HCT116 (cell line): ENCODE results near the gene ALKBH4. TPM values are rescaled to one million over a fixed set of nuclear protein-coding genes. Genes with fewer than 3 reads are reported as not detected.

Experiments
- ATAC-seq: fragments of 200-7000 bp; cut with Tn5 transposase; 2 replicates; pipeline ENCODE4 v1.9.1; 2020; ENCODE audit warnings: mild to moderate bottlenecking, moderate library complexity
- BruUV-seq: library from RNA; stranded (reverse); fragments of 400-500 nt; replicated peaks from 2 replicates; lab custom pipeline; 2021; lab: Mats Ljungman, UMichigan
- CTCF ChIA-PET: fragments of 300-600 bp; sonication (Branson Sonifier 250); formaldehyde crosslinking; loops from one replicate; lab custom pipeline; 2021; ENCODE audit warnings: antibody characterized with exemption; lab: Charles Lee
- POLR2A ChIA-PET: fragments of 300-600, 350-600 bp; sonication (Branson Sonifier 250); formaldehyde crosslinking; loops from one replicate; lab custom pipeline; 2021; ENCODE audit warnings: antibody characterized with exemption; lab: Charles Lee
- RAD21 ChIA-PET, 2 experiments: fragments of 300-600 bp; sonication (Branson Sonifier 250); formaldehyde crosslinking; loops; one replicate each; lab custom pipeline; 2023; ENCODE audit warnings: low total read pairs in 2 of 2; ENCODE audit not compliant: uncharacterized antibody in 2 of 2, unreplicated experiment in 2 of 2, low non-redundant PET in 1 of 2; lab: Charles Lee
- DNase-seq: peaks from one replicate; pipeline ENCODE4 v3.0.0-alpha.2; 2010; ENCODE audit warnings: low read depth, low spot score
- H2AFZ ChIP-seq: fragments of 200-600 bp; shearing (Covaris generic), sonication (generic); 2 replicates; pipeline ENCODE4 v1.6.1; 2017; ENCODE audit warnings: low read depth, mixed run types, mixed read lengths, antibody characterized with exemption, low read length; ENCODE audit not compliant: poor library complexity, severe bottlenecking
- H3K27ac ChIP-seq: 2 replicates; pipeline ENCODE4 v1.5.1; 2012; ENCODE audit warnings: low read depth, low read length
- H3K27me3 ChIP-seq: fragments of 200-600 bp; sonication (generic); 2 replicates; pipeline ENCODE4 v1.6.1; 2016; ENCODE audit warnings: mixed run types, low read length, mixed read lengths; ENCODE audit not compliant: insufficient read depth
- H3K36me3 ChIP-seq, 2 experiments: fragments of 200-500 bp in 1 of 2; fragments of 200-600 bp in 1 of 2; sonication (Bioruptor generic) in 1 of 2; sonication (generic) in 1 of 2; 2 replicates each; pipeline versions ENCODE4 v1.5.1 to v1.6.1; 2014 to 2016; ENCODE audit warnings: low read length in 2 of 2, inconsistent platforms in 1 of 2, mixed read lengths in 1 of 2, mixed run types in 1 of 2; ENCODE audit not compliant: insufficient read depth in 2 of 2, control insufficient read depth in 1 of 2
- H3K4me1 ChIP-seq, 2 experiments: fragments of 200-600 bp in 1 of 2; sonication (generic) in 1 of 2; 2 replicates each; pipeline versions ENCODE4 v1.5.1 to v1.6.1; 2012 to 2017; ENCODE audit warnings: low read length in 2 of 2, inconsistent platforms in 1 of 2, mild to moderate bottlenecking in 1 of 2, mixed read lengths in 1 of 2, mixed run types in 1 of 2, moderate library complexity in 1 of 2; ENCODE audit not compliant: insufficient read depth in 2 of 2, control insufficient read depth in 1 of 2
- H3K4me2 ChIP-seq: fragments of 200-600 bp; sonication (generic); 2 replicates; pipeline ENCODE4 v1.6.1; 2017; ENCODE audit warnings: mixed run types, low read length, mixed read lengths
- H3K4me3 ChIP-seq, 2 experiments: fragments of 200-600 bp in 1 of 2; sonication (generic) in 1 of 2; replicated peaks in 1 of 2; 2 replicates each; pipeline ENCODE4 v1.5.1; 2011 to 2016; ENCODE audit warnings: low read length in 2 of 2, control low read depth in 1 of 2, low read depth in 1 of 2, mild to moderate bottlenecking in 1 of 2, mixed read lengths in 1 of 2, mixed run types in 1 of 2
- H3K79me2 ChIP-seq: fragments of 200-600 bp; sonication (generic); 2 replicates; pipeline ENCODE4 v1.6.1; 2017; ENCODE audit warnings: mild to moderate bottlenecking, mixed run types, low read length, moderate library complexity, mixed read lengths; ENCODE audit not compliant: insufficient read depth
- H3K9ac ChIP-seq: fragments of 200-600 bp; sonication (generic); 2 replicates; pipeline ENCODE4 v1.6.1; 2016; ENCODE audit warnings: low read length, mixed read lengths
- H3K9me2 ChIP-seq: fragments of 200-600 bp; sonication (generic), shearing (Covaris generic); 2 replicates; pipeline ENCODE4 v1.6.1; 2017; ENCODE audit warnings: mixed run types, mild to moderate bottlenecking, moderate library complexity; ENCODE audit not compliant: insufficient read depth
- H3K9me3 ChIP-seq, 2 experiments: fragments of 200-500 bp in 1 of 2; fragments of 200-600 bp in 1 of 2; sonication (Bioruptor generic) in 1 of 2; sonication (generic) in 1 of 2; 2 replicates each; pipeline ENCODE4 v1.6.1; 2014 to 2017; ENCODE audit warnings: low read length in 2 of 2, mixed read lengths in 2 of 2, inconsistent platforms in 1 of 2, low read depth in 1 of 2, mild to moderate bottlenecking in 1 of 2, mixed run types in 1 of 2, moderate library complexity in 1 of 2; ENCODE audit not compliant: control insufficient read depth in 1 of 2, insufficient read depth in 1 of 2
- H4K20me1 ChIP-seq: fragments of 200-600 bp; sonication (generic), shearing (Covaris generic); 2 replicates; pipeline ENCODE4 v1.6.1; 2017; ENCODE audit warnings: mixed run types, mild to moderate bottlenecking, moderate library complexity; ENCODE audit not compliant: insufficient read depth
- ATF3 ChIP-seq: IDR thresholded peaks from 2 replicates; pipeline ENCODE4 v1.6.1; 2012
- CBX3 ChIP-seq: IDR thresholded peaks from 2 replicates; pipeline ENCODE4 v1.6.1; 2012; ENCODE audit warnings: low read depth
- CEBPB ChIP-seq: IDR thresholded peaks from 2 replicates; pipeline ENCODE4 v1.6.1; 2012; ENCODE audit warnings: low read depth
- CTCF ChIP-seq, 3 experiments: fragments of 200-600 bp in 1 of 3; sonication (generic) in 1 of 3; IDR thresholded peaks in 2 of 3; conservative IDR thresholded peaks in 1 of 3; 2 replicates each; pipeline ENCODE4 v1.5.1; 2012 to 2017; ENCODE audit warnings: low read depth in 2 of 3, low read length in 2 of 3, antibody characterized with exemption in 1 of 3, borderline replicate concordance in 1 of 3, control low read depth in 1 of 3, mild to moderate bottlenecking in 1 of 3, mixed read lengths in 1 of 3, mixed run types in 1 of 3, moderate library complexity in 1 of 3; ENCODE audit not compliant: insufficient read depth in 1 of 3
- EGR1 ChIP-seq: IDR thresholded peaks from 2 replicates; pipeline ENCODE4 v1.6.1; 2012; ENCODE audit warnings: low read depth
- ELF1 ChIP-seq: IDR thresholded peaks from 2 replicates; pipeline ENCODE4 v1.6.1; 2012; ENCODE audit warnings: low read depth, borderline replicate concordance
- EZH2 ChIP-seq: fragments of 200-600 bp; sonication (generic); IDR thresholded peaks from 2 replicates; pipeline ENCODE4 v1.6.1; 2017; ENCODE audit warnings: antibody characterized with exemption, mixed run types
- EZH2phosphoT487 ChIP-seq: fragments of 200-600 bp; IDR thresholded peaks from 2 replicates; pipeline ENCODE4 v1.6.1; 2018; ENCODE audit warnings: antibody characterized with exemption, borderline replicate concordance
- FOSL1 ChIP-seq: IDR thresholded peaks from 2 replicates; pipeline ENCODE4 v1.6.1; 2012; ENCODE audit warnings: low read depth
- MAX ChIP-seq: IDR thresholded peaks from 2 replicates; pipeline ENCODE4 v1.6.1; 2012
- POLR2AphosphoS5 ChIP-seq: IDR thresholded peaks from 2 replicates; pipeline ENCODE4 v1.6.1; 2011; ENCODE audit warnings: mild to moderate bottlenecking, low read depth, low read length, moderate library complexity
- RAD21 ChIP-seq: IDR thresholded peaks from 2 replicates; pipeline ENCODE4 v1.6.1; 2012; ENCODE audit warnings: low read depth, mild to moderate bottlenecking
- SIN3A ChIP-seq: IDR thresholded peaks from 2 replicates; pipeline ENCODE4 v1.6.1; 2012; ENCODE audit warnings: low read depth
- SRF ChIP-seq: IDR thresholded peaks from 2 replicates; pipeline ENCODE4 v1.6.1; 2012; ENCODE audit warnings: low read depth
- TCF7L2 ChIP-seq: IDR thresholded peaks from 2 replicates; pipeline ENCODE4 v1.7.0; 2011; ENCODE audit warnings: borderline replicate concordance, inconsistent platforms; ENCODE audit not compliant: insufficient read depth, insufficient read length; ENCODE audit errors: extremely low read depth
- YY1 ChIP-seq: IDR thresholded peaks from 2 replicates; pipeline ENCODE4 v1.6.1; 2011; ENCODE audit warnings: low read length, low read depth, moderate library complexity, mild to moderate bottlenecking; ENCODE audit not compliant: insufficient replicate concordance; ENCODE audit errors: extremely low read depth
- ZBTB33 ChIP-seq: IDR thresholded peaks from 2 replicates; pipeline ENCODE4 v1.6.1; 2011; ENCODE audit warnings: mild to moderate bottlenecking, low read length, moderate library complexity; ENCODE audit not compliant: insufficient replicate concordance; ENCODE audit errors: extremely low read depth
- ZFX ChIP-seq: fragments of 450-650 bp; IDR thresholded peaks from 2 replicates; pipeline ENCODE4 v1.6.1; 2017
- ZNF274 ChIP-seq: fragments of 200-500 bp; sonication (Bioruptor generic); IDR thresholded peaks from 2 replicates; pipeline ENCODE4 v1.6.1; 2014; ENCODE audit warnings: mild to moderate bottlenecking, low read depth, low read length, inconsistent platforms
- intact Hi-C: fragments of 100-400 bp; cut with micrococcal nuclease; formaldehyde crosslinking; loops from 2 replicates; pipeline ENCODE4 v1.10.0; 2022
- total RNA-seq: library from RNA; stranded (reverse); gene quantifications from one replicate; pipeline ENCODE4 v1.2.1, GENCODE V29; 2021; ENCODE audit not compliant: unreplicated experiment

The ALKBH4 gene
- total RNA-seq, 1 experiment from 2014 or later, result 14.9 TPM

- Histone ChIP-seq H2AFZ (no peak overlapping the region), H3K79me2 (no peaks in the 10 kb centered on the region), H3K9ac (no peak overlapping the region), H3K9me3 (no peaks in the 10 kb centered on the region), H3K9me2 (no peaks in the 10 kb centered on the region), H3K36me3 (no peaks in the 10 kb centered on the region; a peak in 2 of 4 replicates), H4K20me1 (no peaks in the 10 kb centered on the region), H3K4me1 (peaks cover 15 to 23% of the 10 kb centered on the region in 2 experiments), H3K4me2 (no peak overlapping the region), H3K27ac (no peak overlapping the region), H3K27me3 (no peaks in the 10 kb centered on the region), H3K4me3 (no peak overlapping the region)
- BruUV-seq, result no TSS peak
- DNase-seq, result no peak
- intact Hi-C loops, result loop anchor here (5.0 kb wide), 1 partner anchor 174 kb away; no protein-coding TSS in a partner anchor
- ChIA-PET POLR2A (no interaction called here), CTCF (interaction anchor here (2.2 kb wide), 1 partner anchor 39 kb away, joined by 14 read pairs; no protein-coding TSS in a partner anchor), RAD21 (no interaction called here)
- ATAC-seq, result no peak
- TF ChIP-seq ELF1, result no peak
- no peak for TF ChIP-seq TCF7L2
- no peak for TF ChIP-seq ZBTB33
- TF ChIP-seq SRF, result no peak
- TF ChIP-seq ATF3, result no peak
- no peak for TF ChIP-seq YY1
- no peak for TF ChIP-seq EZH2phosphoT487
- no peak for TF ChIP-seq CBX3
- no peak for TF ChIP-seq CEBPB
- no peak for TF ChIP-seq POLR2AphosphoS5
- no peak for TF ChIP-seq EZH2
- TF ChIP-seq CTCF (IDR thresholded peaks at IDR 0.05 in 2 of 3, conservative IDR thresholded peaks at IDR 0.05 in 1 of 3; ENCODE audit: borderline replicate concordance in 1 of 3, insufficient read depth in 1 of 3, low read depth in 2 of 3, low read length in 2 of 3), result no peak
- TF ChIP-seq EGR1, result no peak
- no peak for TF ChIP-seq SIN3A
- no peak for TF ChIP-seq ZNF274
- no peak for TF ChIP-seq MAX
- no peak for TF ChIP-seq ZFX
- TF ChIP-seq FOSL1, result no peak
- no peak for TF ChIP-seq RAD21
Observed at GRCh38 chr7:102451371-102452054, 13.2 kb downstream of the ALKBH4 start.
